ENCODE results near the gene SETDB2.
A peak's percentile ranks its signal among the peaks of the same experiment; 100 is the strongest.

Gene SETDB2

DNA sequence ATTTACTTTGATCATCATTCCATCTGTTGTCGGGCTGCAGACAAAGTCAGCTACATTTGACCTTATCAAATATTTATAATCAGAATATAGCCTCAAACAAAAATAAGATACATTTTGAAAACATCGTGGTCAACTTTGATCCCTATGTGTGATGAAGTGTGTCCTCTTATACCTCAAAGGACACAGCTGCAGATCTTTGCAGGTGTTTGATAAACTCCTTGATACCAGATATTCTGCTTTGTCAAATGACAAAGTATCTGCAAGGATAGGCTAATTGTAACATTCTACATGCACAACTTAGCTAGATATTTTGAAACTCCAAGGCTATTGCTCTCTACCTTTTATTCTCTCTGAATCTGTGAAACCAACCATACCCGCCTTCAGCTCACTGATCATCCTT, 95.7 kb downstream of the SETDB2 start:
- no peak overlapping the region for H3K4me3 ChIP-seq (replicated peaks; ENCODE audit: low read depth, low read length)
- TF ChIP-seq CTCF (IDR thresholded peaks at IDR 0.05; ENCODE audit: low read length, missing control alignments) = no peak
- DNase-seq (ENCODE audit: low read depth) = no peak

- H3K4me3 ChIP-seq (replicated peaks; ENCODE audit: low read depth, low read length) = peak overlapping the region; percentile 30
- peak; percentile 79 for DNase-seq (ENCODE audit: low read depth)
- no peak for TF ChIP-seq CTCF (IDR thresholded peaks at IDR 0.05; ENCODE audit: low read length, missing control alignments)
These were observed 96.5 kb downstream of the SETDB2 start for GRCh38 chr13:49540552-49540951.

DNA sequence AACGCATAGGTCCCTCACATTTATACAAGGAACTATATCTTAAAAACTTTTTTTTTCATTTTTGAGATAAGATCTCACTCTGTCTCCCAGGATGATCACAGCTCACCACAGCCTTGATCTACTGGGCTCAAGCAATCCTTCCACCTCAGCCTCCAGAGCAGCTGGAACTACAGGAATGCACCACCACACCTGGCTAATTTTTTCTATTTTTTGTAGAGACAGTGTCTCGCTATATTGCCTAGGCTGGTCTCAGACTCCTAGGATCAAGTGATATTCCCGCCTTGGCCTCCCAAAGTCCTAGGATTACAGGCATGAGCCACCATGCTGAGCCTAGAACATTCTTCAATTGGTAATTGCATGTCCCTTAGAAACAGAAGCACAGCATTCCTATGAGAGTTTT, 99.6 kb downstream of the SETDB2 start:
- DNase-seq (ENCODE audit: low read depth) = no peak
- no peak for TF ChIP-seq CTCF (IDR thresholded peaks at IDR 0.05; ENCODE audit: low read length, missing control alignments)
- H3K4me3 ChIP-seq (replicated peaks; ENCODE audit: low read depth, low read length) = no peak overlapping the region

All from fibroblast of pulmonary artery (primary cell).